Ectodermal cell (in vitro differentiated cells): ENCODE results near the gene HADHA.

Source experiments
- H3K27ac ChIP-seq: 2 replicates; pipeline ENCODE4 v1.7.0; 2013; ENCODE audit warnings: mild to moderate bottlenecking, low read depth, low read length; ENCODE audit not compliant: insufficient read depth, poor library complexity, severe bottlenecking
- H3K27me3 ChIP-seq: 2 replicates; pipeline ENCODE4 v1.7.0; 2013; ENCODE audit warnings: mild to moderate bottlenecking, low read length; ENCODE audit not compliant: insufficient read depth, control insufficient read depth, poor library complexity, severe bottlenecking
- H3K36me3 ChIP-seq: one replicate; pipeline ENCODE4 v1.7.0; 2013; ENCODE audit warnings: low read length; ENCODE audit not compliant: control insufficient read depth, insufficient read depth
- H3K4me1 ChIP-seq: one replicate; pipeline ENCODE4 v1.7.0; 2013; ENCODE audit warnings: low read length; ENCODE audit not compliant: control insufficient read depth, insufficient read depth
- H3K4me3 ChIP-seq: 2 replicates; pipeline ENCODE4 v1.7.0; 2013; ENCODE audit warnings: low read depth, low read length, control low read depth; ENCODE audit not compliant: insufficient read depth
- H3K9me3 ChIP-seq: 2 replicates; pipeline ENCODE4 v1.7.0; 2013; ENCODE audit warnings: mild to moderate bottlenecking, low read length, moderate library complexity; ENCODE audit not compliant: control insufficient read depth
- WGBS, 2 experiments: methylation state at CpG; one replicate each; pipeline ENCODE4 v1.1.7; 2013; ENCODE audit warnings: missing lambda C conversion rate in 2 of 2; 5-methylcytosine and 5-hydroxymethylcytosine counted together

HADHA gene

GRCh38 chr2:26144953-26145680, 99.3 kb downstream of the HADHA start:
- Histone ChIP-seq H3K36me3 (no peaks in the 10 kb centered on the region), H3K27me3 (no peaks in the 10 kb centered on the region), H3K4me3 (no peak overlapping the region), H3K4me1 (no peaks in the 10 kb centered on the region), H3K9me3 (no peaks in the 10 kb centered on the region), H3K27ac (no peak overlapping the region)
- 37 to 38% methylated on average over 10 to 11 of the region's 11 CpGs for WGBS, 2 experiments

- Histone ChIP-seq H3K9me3 (no peaks in the 10 kb centered on the region), H3K27me3 (no peaks in the 10 kb centered on the region), H3K4me1 (no peaks in the 10 kb centered on the region), H3K36me3 (no peaks in the 10 kb centered on the region), H3K4me3 (no peak overlapping the region), H3K27ac (no peak overlapping the region)
- WGBS, 2 experiments: 85% methylated on average over 7 of the region's 7 CpGs
Observed at GRCh38 chr2:26144031-26144430, 100.4 kb downstream of the HADHA start.

- Histone ChIP-seq H3K27me3 (no peaks in the 10 kb centered on the region), H3K4me1 (no peaks in the 10 kb centered on the region), H3K27ac (no peak overlapping the region), H3K9me3 (no peaks in the 10 kb centered on the region), H3K4me3 (no peak overlapping the region), H3K36me3 (no peaks in the 10 kb centered on the region)
- 95 to 97% methylated on average over 18 of the region's 18 CpGs for WGBS, 2 experiments
Observed at GRCh38 chr2:26141145-26141769, 103.2 kb downstream of the HADHA start.
